ENCODE results near the gene TMIGD1. TPM values are rescaled to one million over a fixed set of nuclear protein-coding genes. Genes with fewer than 3 reads are reported as not detected.

TMIGD1 gene
- polyA plus RNA-seq, 1 donor: 43.9 TPM

DNA sequence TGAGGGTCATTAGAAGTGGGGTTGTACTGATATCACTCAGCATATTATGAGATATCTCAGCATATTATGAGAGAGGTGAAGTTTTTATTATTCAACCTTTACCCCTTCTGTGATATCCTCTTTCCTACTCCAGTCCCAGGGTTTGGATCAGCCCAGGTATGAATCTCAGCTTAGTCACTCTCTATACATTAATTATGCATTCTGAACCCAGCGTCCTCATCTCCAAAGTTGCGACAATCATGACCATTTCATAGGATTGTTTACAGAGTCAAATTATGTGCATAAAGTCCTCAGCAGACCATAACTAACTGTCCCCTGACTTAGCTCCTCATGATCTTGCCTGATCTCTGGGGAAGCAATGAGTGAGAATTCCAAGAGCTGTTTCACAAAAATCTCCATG is 21.6 kb downstream of the TMIGD1 start:
- Histone ChIP-seq H3K27me3 (ENCODE audit: control insufficient read depth, insufficient read depth, low read length) (no peaks in the 10 kb centered on the region), H3K27ac (ENCODE audit: low read length) (no peak overlapping the region), H3K9me3 (ENCODE audit: control insufficient read depth, low read depth, low read length) (no peaks in the 10 kb centered on the region), H3K4me3 (ENCODE audit: low read length) (no peak overlapping the region), H3K36me3 (ENCODE audit: control insufficient read depth, insufficient read depth, low read length) (no peaks in the 10 kb centered on the region), H3K4me1 (ENCODE audit: control insufficient read depth, insufficient read depth, low read length) (peaks cover 12% of the 10 kb centered on the region)
- peak in 1 of 2 donors; percentile 69 for DNase-seq
- WGBS (ENCODE audit: insufficient coverage, low lambda C conversion rate): no CpG with 5 or more reads among the region's 2 CpGs

DNA sequence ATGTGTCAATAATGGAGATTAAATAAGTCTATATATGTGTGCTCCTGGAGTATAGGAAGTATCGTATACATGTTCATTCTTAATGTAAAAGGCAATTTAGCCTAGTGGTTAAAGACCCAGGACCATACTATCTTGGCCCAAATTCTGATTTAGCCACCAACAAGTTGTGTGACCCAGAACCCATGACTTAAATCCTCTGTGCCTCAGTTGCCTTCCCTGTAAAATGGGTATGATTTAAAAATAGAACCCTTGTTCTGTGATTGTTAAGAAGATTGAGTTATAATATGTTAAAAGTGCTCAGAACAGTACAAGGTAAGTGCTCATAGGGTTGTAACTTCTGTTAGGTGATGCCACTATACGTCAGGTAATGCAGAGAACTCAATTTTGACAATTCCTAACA is 23.3 kb downstream of the TMIGD1 start:
- no peaks in the 10 kb centered on the region for H3K27me3 ChIP-seq (ENCODE audit: control insufficient read depth, insufficient read depth, low read length)
- H3K4me3 ChIP-seq (ENCODE audit: low read length): no peak overlapping the region
- peaks cover 12% of the 10 kb centered on the region for H3K4me1 ChIP-seq (ENCODE audit: control insufficient read depth, insufficient read depth, low read length)
- H3K36me3 ChIP-seq (ENCODE audit: control insufficient read depth, insufficient read depth, low read length): no peaks in the 10 kb centered on the region
- DNase-seq: no peak
- no peaks in the 10 kb centered on the region for H3K9me3 ChIP-seq (ENCODE audit: control insufficient read depth, low read depth, low read length)
- 100% methylated on average over 2 of the region's 2 CpGs for WGBS (ENCODE audit: insufficient coverage, low lambda C conversion rate)
- no peak overlapping the region for H3K27ac ChIP-seq (ENCODE audit: low read length)

- Histone ChIP-seq H3K27ac (ENCODE audit: low read length) (no peak overlapping the region), H3K4me3 (ENCODE audit: low read length) (no peak overlapping the region), H3K36me3 (ENCODE audit: control insufficient read depth, insufficient read depth, low read length) (no peaks in the 10 kb centered on the region), H3K27me3 (ENCODE audit: control insufficient read depth, insufficient read depth, low read length) (no peaks in the 10 kb centered on the region), H3K9me3 (ENCODE audit: control insufficient read depth, low read depth, low read length) (no peaks in the 10 kb centered on the region), H3K4me1 (ENCODE audit: control insufficient read depth, insufficient read depth, low read length) (peaks cover 12% of the 10 kb centered on the region)
- no CpG with 5 or more reads among the region's 6 CpGs for WGBS (ENCODE audit: insufficient coverage, low lambda C conversion rate)
- DNase-seq: no peak
These were observed 24.3 kb downstream of the TMIGD1 start for GRCh38 chr17:30309591-30309990.

GRCh38 chr17:30308406-30308805 is 25.5 kb downstream of the TMIGD1 start:
- Histone ChIP-seq H3K9me3 (ENCODE audit: control insufficient read depth, low read depth, low read length) (no peaks in the 10 kb centered on the region), H3K27me3 (ENCODE audit: control insufficient read depth, insufficient read depth, low read length) (no peaks in the 10 kb centered on the region), H3K4me3 (ENCODE audit: low read length) (no peak overlapping the region), H3K4me1 (ENCODE audit: control insufficient read depth, insufficient read depth, low read length) (peaks cover 12% of the 10 kb centered on the region), H3K36me3 (ENCODE audit: control insufficient read depth, insufficient read depth, low read length) (no peaks in the 10 kb centered on the region), H3K27ac (ENCODE audit: low read length) (no peak overlapping the region)
- DNase-seq: peak; percentile 18 to 65
- 0% methylated on average over 1 of the region's 2 CpGs for WGBS (ENCODE audit: insufficient coverage, low lambda C conversion rate)

- H3K9me3 ChIP-seq (ENCODE audit: control insufficient read depth, low read depth, low read length): no peaks in the 10 kb centered on the region
- 67% methylated on average over 1 of the region's 3 CpGs for WGBS (ENCODE audit: insufficient coverage, low lambda C conversion rate)
- H3K4me3 ChIP-seq (ENCODE audit: low read length): no peak overlapping the region
- H3K27me3 ChIP-seq (ENCODE audit: control insufficient read depth, insufficient read depth, low read length): no peaks in the 10 kb centered on the region
- no peak overlapping the region for H3K27ac ChIP-seq (ENCODE audit: low read length)
- peaks cover 9% of the 10 kb centered on the region for H3K4me1 ChIP-seq (ENCODE audit: control insufficient read depth, insufficient read depth, low read length)
- DNase-seq: no peak
- no peaks in the 10 kb centered on the region for H3K36me3 ChIP-seq (ENCODE audit: control insufficient read depth, insufficient read depth, low read length)
These were observed 29.1 kb downstream of the TMIGD1 start for GRCh38 chr17:30304778-30305177.

- DNase-seq: no peak
- no peaks in the 10 kb centered on the region for H3K9me3 ChIP-seq (ENCODE audit: control insufficient read depth, low read depth, low read length)
- H3K27ac ChIP-seq (ENCODE audit: low read length): no peak overlapping the region
- H3K27me3 ChIP-seq (ENCODE audit: control insufficient read depth, insufficient read depth, low read length): no peaks in the 10 kb centered on the region
- WGBS (ENCODE audit: insufficient coverage, low lambda C conversion rate): no CpG with 5 or more reads among the region's 3 CpGs
- no peaks in the 10 kb centered on the region for H3K36me3 ChIP-seq (ENCODE audit: control insufficient read depth, insufficient read depth, low read length)
- no peaks in the 10 kb centered on the region for H3K4me1 ChIP-seq (ENCODE audit: control insufficient read depth, insufficient read depth, low read length)
- H3K4me3 ChIP-seq (ENCODE audit: low read length): no peak overlapping the region
These were observed 31.6 kb downstream of the TMIGD1 start for GRCh38 chr17:30302241-30302640.

DNA sequence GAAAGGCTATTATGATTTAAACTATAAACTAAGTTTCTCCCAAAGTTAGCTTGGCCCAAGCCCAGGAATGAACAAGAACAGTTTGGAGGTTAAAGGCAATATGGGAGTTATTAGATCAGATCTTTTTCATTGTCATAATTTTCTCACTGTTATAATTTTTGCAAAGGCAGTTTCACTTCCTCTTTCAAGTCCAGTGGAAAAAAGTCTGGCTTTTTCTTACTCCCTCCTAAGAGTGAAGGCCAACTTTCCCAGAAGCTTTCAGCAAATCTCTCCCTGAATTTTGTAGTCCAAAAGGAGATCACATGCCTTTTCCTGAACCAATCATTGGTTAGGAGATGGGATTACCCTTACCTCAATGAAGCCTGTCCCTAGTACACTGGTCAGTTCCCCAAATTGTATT is 33.0 kb downstream of the TMIGD1 start:
- no peaks in the 10 kb centered on the region for H3K27me3 ChIP-seq (ENCODE audit: control insufficient read depth, insufficient read depth, low read length)
- H3K36me3 ChIP-seq (ENCODE audit: control insufficient read depth, insufficient read depth, low read length): no peaks in the 10 kb centered on the region
- H3K4me1 ChIP-seq (ENCODE audit: control insufficient read depth, insufficient read depth, low read length): no peaks in the 10 kb centered on the region
- no peak overlapping the region for H3K4me3 ChIP-seq (ENCODE audit: low read length)
- no peak overlapping the region for H3K27ac ChIP-seq (ENCODE audit: low read length)
- no peak for DNase-seq
- H3K9me3 ChIP-seq (ENCODE audit: control insufficient read depth, low read depth, low read length): no peaks in the 10 kb centered on the region

GRCh38 chr17:30299000-30299399 is 34.9 kb downstream of the TMIGD1 start:
- Histone ChIP-seq H3K36me3 (ENCODE audit: control insufficient read depth, insufficient read depth, low read length) (no peaks in the 10 kb centered on the region), H3K4me3 (ENCODE audit: low read length) (no peak overlapping the region), H3K9me3 (ENCODE audit: control insufficient read depth, low read depth, low read length) (no peaks in the 10 kb centered on the region), H3K27me3 (ENCODE audit: control insufficient read depth, insufficient read depth, low read length) (no peaks in the 10 kb centered on the region), H3K27ac (ENCODE audit: low read length) (no peak overlapping the region), H3K4me1 (ENCODE audit: control insufficient read depth, insufficient read depth, low read length) (no peaks in the 10 kb centered on the region)
- DNase-seq: no peak
- WGBS (ENCODE audit: insufficient coverage, low lambda C conversion rate): 86% methylated on average over 1 of the region's 1 CpG

GRCh38 chr17:30297715-30298114 is 36.1 kb downstream of the TMIGD1 start:
- H3K27ac ChIP-seq (ENCODE audit: low read length): no peak overlapping the region
- no peaks in the 10 kb centered on the region for H3K9me3 ChIP-seq (ENCODE audit: control insufficient read depth, low read depth, low read length)
- no peaks in the 10 kb centered on the region for H3K36me3 ChIP-seq (ENCODE audit: control insufficient read depth, insufficient read depth, low read length)
- no peak overlapping the region for H3K4me3 ChIP-seq (ENCODE audit: low read length)
- no CpG with 5 or more reads among the region's 4 CpGs for WGBS (ENCODE audit: insufficient coverage, low lambda C conversion rate)
- H3K4me1 ChIP-seq (ENCODE audit: control insufficient read depth, insufficient read depth, low read length): no peaks in the 10 kb centered on the region
- H3K27me3 ChIP-seq (ENCODE audit: control insufficient read depth, insufficient read depth, low read length): no peaks in the 10 kb centered on the region
- no peak for DNase-seq

GRCh38 chr17:30296499-30297080 is 37.3 kb downstream of the TMIGD1 start:
- no CpG with 5 or more reads among the region's 5 CpGs for WGBS (ENCODE audit: insufficient coverage, low lambda C conversion rate)
- no peaks in the 10 kb centered on the region for H3K4me1 ChIP-seq (ENCODE audit: control insufficient read depth, insufficient read depth, low read length)
- no peak for DNase-seq
- H3K27me3 ChIP-seq (ENCODE audit: control insufficient read depth, insufficient read depth, low read length): no peaks in the 10 kb centered on the region
- no peaks in the 10 kb centered on the region for H3K36me3 ChIP-seq (ENCODE audit: control insufficient read depth, insufficient read depth, low read length)
- H3K4me3 ChIP-seq (ENCODE audit: low read length): no peak overlapping the region
- no peak overlapping the region for H3K27ac ChIP-seq (ENCODE audit: low read length)
- no peaks in the 10 kb centered on the region for H3K9me3 ChIP-seq (ENCODE audit: control insufficient read depth, low read depth, low read length)

DNA sequence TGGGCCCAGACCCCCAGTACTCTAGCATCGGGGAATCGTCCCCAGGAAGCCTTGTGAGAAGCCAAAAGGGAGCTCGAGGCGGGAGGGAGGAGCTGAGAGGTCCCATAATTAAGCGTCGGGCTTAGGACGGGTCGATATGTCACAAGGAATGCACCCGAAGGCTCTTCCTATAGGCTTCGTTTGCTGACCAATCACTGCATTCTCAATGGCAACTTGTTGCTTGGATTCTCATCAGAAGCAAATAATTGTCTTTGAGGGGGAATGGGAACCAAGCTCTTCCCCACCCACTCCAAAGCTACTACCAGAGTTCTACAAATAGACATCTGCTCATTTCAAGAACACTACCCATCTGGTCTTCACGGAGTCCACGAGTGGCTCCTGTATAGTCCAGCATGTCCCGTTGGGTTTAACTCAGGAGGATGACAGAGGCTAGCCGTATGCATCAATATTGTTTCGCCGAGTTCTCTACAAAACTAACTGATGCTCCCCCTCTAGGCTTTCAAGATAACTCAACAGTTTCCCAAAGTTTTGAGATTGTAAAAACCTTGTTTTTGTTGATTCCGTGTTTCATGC is 41.5 kb downstream of the TMIGD1 start:
- Histone ChIP-seq H3K4me1 (ENCODE audit: control insufficient read depth, insufficient read depth, low read length) (peaks cover 8% of the 10 kb centered on the region), H3K4me3 (ENCODE audit: low read length) (peak overlapping the region; percentile 91), H3K9me3 (ENCODE audit: control insufficient read depth, low read depth, low read length) (no peaks in the 10 kb centered on the region), H3K27me3 (ENCODE audit: control insufficient read depth, insufficient read depth, low read length) (no peaks in the 10 kb centered on the region), H3K27ac (ENCODE audit: low read length) (peak overlapping the region; percentile 63), H3K36me3 (ENCODE audit: control insufficient read depth, insufficient read depth, low read length) (peaks cover 8% of the 10 kb centered on the region)
- peak in 1 of 2 donors; percentile 3 for DNase-seq
- WGBS (ENCODE audit: insufficient coverage, low lambda C conversion rate): no CpG with 5 or more reads among the region's 17 CpGs

All from large intestine (tissue), 3 donors.